Measurements from ENCODE around the gene GAS2L1. TPM values are rescaled to one million over a fixed set of nuclear protein-coding genes. Genes with fewer than 3 reads are reported as not detected.

The GAS2L1 gene
- total RNA-seq, 2 donors from 2014 or later, result 85.8 to 159 TPM

- Histone ChIP-seq H3K27ac (peak overlapping the region; percentile 50 to 68), H3K36me3 (peaks cover 14 to 16% of the 10 kb centered on the region in 2 donors)
Measured at GRCh38 chr22:29345932-29346331, 39.5 kb downstream of the GAS2L1 start.

DNA sequence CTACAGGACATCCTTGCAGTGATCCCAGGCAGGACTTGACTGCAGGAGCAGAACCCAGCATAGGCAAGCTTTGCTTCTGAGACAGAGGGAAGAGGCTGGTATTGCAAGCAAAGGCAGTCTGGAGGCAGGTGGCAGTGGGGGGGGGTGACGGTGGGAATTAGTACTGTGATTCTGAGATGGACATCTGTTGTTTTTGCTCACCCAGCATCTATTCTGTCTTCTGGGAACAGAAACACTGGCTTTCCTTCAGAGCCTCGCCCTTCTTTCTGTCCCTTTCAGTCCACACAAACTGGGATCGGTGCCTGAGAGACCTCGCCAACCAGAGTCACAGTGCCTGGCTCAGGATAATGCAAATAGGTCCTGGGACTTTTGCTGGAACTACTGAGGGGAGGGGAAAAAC lies 40.2 kb downstream of the GAS2L1 start:
- H3K36me3 ChIP-seq, result peaks cover 9 to 12% of the 10 kb centered on the region in 2 donors

More at GRCh38 chr22:29345932-29346331, 39.5 kb downstream of the GAS2L1 start:
- intact Hi-C loops (cut with DNase I), result no loop called here
- Histone ChIP-seq H3K4me1 (replicated peaks) (peaks cover 14% of the 10 kb centered on the region), H3K9me3 (no peaks in the 10 kb centered on the region), H3K4me3 (no peak overlapping the region), H3K27me3 (replicated peaks; ENCODE audit: insufficient read depth) (no peaks in the 10 kb centered on the region)
- DNase-seq (ENCODE audit: low spot score), result no peak
- no peak for TF ChIP-seq POLR2AphosphoS5 (IDR thresholded peaks at IDR 0.05)
- TF ChIP-seq POLR2A (IDR thresholded peaks at IDR 0.05), result no peak
- no peak for TF ChIP-seq CTCF (IDR thresholded peaks at IDR 0.05)

DNA sequence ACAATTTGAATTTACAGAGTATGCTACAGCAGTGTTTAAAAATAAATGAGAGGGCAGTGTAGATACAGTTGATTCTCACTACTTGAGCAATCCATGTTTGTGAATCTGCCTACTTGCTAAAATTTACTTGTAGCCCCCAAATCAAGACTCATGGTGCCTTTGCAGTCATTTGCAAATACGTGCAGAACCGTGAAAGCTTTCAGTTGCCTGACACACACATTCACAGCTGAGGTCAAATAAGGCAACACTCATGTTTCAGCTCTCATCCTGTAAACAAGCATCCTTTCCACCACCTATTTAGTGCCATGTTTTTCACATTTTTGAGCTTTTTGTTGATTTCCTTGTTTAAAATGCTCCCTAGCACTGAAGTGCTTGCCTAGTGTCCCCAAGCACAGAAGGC lies 41.6 kb downstream of the GAS2L1 start:
- TF ChIP-seq POLR2A (IDR thresholded peaks at IDR 0.05) (no peak), CTCF (IDR thresholded peaks at IDR 0.05) (no peak), POLR2AphosphoS5 (IDR thresholded peaks at IDR 0.05) (no peak)
- H3K9me3 ChIP-seq, result no peaks in the 10 kb centered on the region
- DNase-seq (ENCODE audit: low spot score), result no peak
- peaks cover 17% of the 10 kb centered on the region in 2 donors for H3K36me3 ChIP-seq
- intact Hi-C loops (cut with DNase I), result no loop called here
- 76% methylated on average over 2 of the region's 2 CpGs for WGBS
- H3K27ac ChIP-seq, result peak overlapping the region in 1 of 2 donors; percentile 68
- no peaks in the 10 kb centered on the region for H3K27me3 ChIP-seq (replicated peaks; ENCODE audit: insufficient read depth)
- H3K4me1 ChIP-seq (replicated peaks), result peaks cover 9% of the 10 kb centered on the region
- H3K4me3 ChIP-seq, result no peak overlapping the region

More for the DNA sequence above, 40.2 kb downstream of the GAS2L1 start:
- peak; percentile 86 for DNase-seq (ENCODE audit: low spot score)
- peak overlapping the region; percentile 50 to 68 for H3K27ac ChIP-seq
- intact Hi-C loops (cut with DNase I), result no loop called here
- no peaks in the 10 kb centered on the region for H3K27me3 ChIP-seq (replicated peaks; ENCODE audit: insufficient read depth)
- peak; percentile 73 for TF ChIP-seq POLR2AphosphoS5 (IDR thresholded peaks at IDR 0.05)
- no peak for TF ChIP-seq CTCF (IDR thresholded peaks at IDR 0.05)
- no peak for TF ChIP-seq POLR2A (IDR thresholded peaks at IDR 0.05)
- WGBS, result 49% methylated on average over 4 of the region's 4 CpGs
- H3K4me1 ChIP-seq (replicated peaks), result peaks cover 14% of the 10 kb centered on the region
- H3K4me3 ChIP-seq, result no peak overlapping the region
- H3K9me3 ChIP-seq, result no peaks in the 10 kb centered on the region

- intact Hi-C loops (cut with DNase I), result no loop called here
- DNase-seq (ENCODE audit: low spot score), result no peak
- no peak for TF ChIP-seq POLR2AphosphoS5 (IDR thresholded peaks at IDR 0.05)
- TF ChIP-seq CTCF (IDR thresholded peaks at IDR 0.05), result no peak
- TF ChIP-seq POLR2A (IDR thresholded peaks at IDR 0.05), result no peak
- H3K4me1 ChIP-seq (replicated peaks), result peaks cover 6% of the 10 kb centered on the region
- no peaks in the 10 kb centered on the region for H3K9me3 ChIP-seq
- H3K27me3 ChIP-seq (replicated peaks; ENCODE audit: insufficient read depth), result no peaks in the 10 kb centered on the region
- no peak overlapping the region for H3K4me3 ChIP-seq
- peak overlapping the region in 1 of 2 donors; percentile 25 for H3K27ac ChIP-seq
- H3K36me3 ChIP-seq, result peaks cover 19 to 25% of the 10 kb centered on the region in 2 donors
- 83% methylated on average over 18 of the region's 18 CpGs for WGBS
Measured at GRCh38 chr22:29348956-29349355, 42.5 kb downstream of the GAS2L1 start.

GRCh38 chr22:29351042-29351441 lies 44.6 kb downstream of the GAS2L1 start:
- no peak overlapping the region for H3K27ac ChIP-seq
- H3K4me1 ChIP-seq (replicated peaks), result peaks cover 6% of the 10 kb centered on the region
- WGBS, result 90% methylated on average over 6 of the region's 6 CpGs
- no peaks in the 10 kb centered on the region for H3K27me3 ChIP-seq (replicated peaks; ENCODE audit: insufficient read depth)
- no peak for TF ChIP-seq POLR2A (IDR thresholded peaks at IDR 0.05)
- no peak for TF ChIP-seq CTCF (IDR thresholded peaks at IDR 0.05)
- TF ChIP-seq POLR2AphosphoS5 (IDR thresholded peaks at IDR 0.05), result no peak
- no peak for DNase-seq (ENCODE audit: low spot score)
- no peaks in the 10 kb centered on the region for H3K9me3 ChIP-seq
- H3K4me3 ChIP-seq, result no peak overlapping the region
- H3K36me3 ChIP-seq, result peaks cover 19 to 30% of the 10 kb centered on the region in 2 donors
- intact Hi-C loops (cut with DNase I), result no loop called here
